Natural killer cell (primary cell): ENCODE data around the gene CGNL1. TPM values are rescaled to one million over a fixed set of nuclear protein-coding genes. Genes with fewer than 3 reads are reported as not detected.

Source experiments
- ATAC-seq, 3 donors: fragments of 150-1000 bp in 2 of 3; fragments of 200-7000 bp in 1 of 3; cut with Tn5 transposase; 1 replicate in 1 of 3; 2 replicates in 2 of 3; pipeline ENCODE4 v1.10.0; 2021; ENCODE audit warnings: mild to moderate bottlenecking in 2 of 3, moderate library complexity in 2 of 3
- DNase-seq, 2 donors: peaks; one replicate each; pipeline versions ENCODE4 v3.0.0 to v3.0.0-alpha.2; 2013 to 2021; ENCODE audit warnings: mixed read lengths in 1 of 2
- H3K27ac ChIP-seq: one replicate; pipeline ENCODE4 v1.5.1; 2013; ENCODE audit warnings: mild to moderate bottlenecking, low read length
- H3K27me3 ChIP-seq: one replicate; pipeline ENCODE4 v1.6.1; 2013; ENCODE audit warnings: low read length; ENCODE audit not compliant: control insufficient read depth, insufficient read depth
- H3K36me3 ChIP-seq: one replicate; pipeline ENCODE4 v1.6.1; 2013; ENCODE audit warnings: low read length; ENCODE audit not compliant: control insufficient read depth, insufficient read depth
- H3K4me1 ChIP-seq: one replicate; pipeline ENCODE4 v1.6.1; 2013; ENCODE audit warnings: low read length; ENCODE audit not compliant: control insufficient read depth, insufficient read depth
- H3K4me3 ChIP-seq: one replicate; pipeline ENCODE4 v1.5.1; 2013; ENCODE audit warnings: low read length
- H3K9me3 ChIP-seq: one replicate; pipeline ENCODE4 v1.6.1; 2013; ENCODE audit warnings: low read length; ENCODE audit not compliant: control insufficient read depth, insufficient read depth
- H3K27ac Mint-ChIP-seq, 2 donors: one replicate each; pipeline ENCODE4 v1.8.0; 2022; ENCODE audit warnings: mild to moderate bottlenecking in 2 of 2, mixed read lengths in 2 of 2, moderate library complexity in 1 of 2
- H3K27me3 Mint-ChIP-seq, 2 donors: one replicate each; pipeline ENCODE4 v1.8.0; 2022; ENCODE audit warnings: low read depth in 2 of 2, mixed read lengths in 2 of 2
- H3K36me3 Mint-ChIP-seq: one replicate; pipeline ENCODE4 v1.8.0; 2022; ENCODE audit warnings: mixed read lengths
- H3K4me1 Mint-ChIP-seq, 2 donors: one replicate each; pipeline ENCODE4 v1.8.0; 2022; ENCODE audit warnings: mixed read lengths in 2 of 2
- H3K4me3 Mint-ChIP-seq: one replicate; pipeline ENCODE4 v1.8.0; 2022; ENCODE audit warnings: mild to moderate bottlenecking, moderate library complexity, mixed read lengths
- H3K9me3 Mint-ChIP-seq, 2 donors: one replicate each; pipeline ENCODE4 v1.8.0; 2022; ENCODE audit warnings: mixed read lengths in 2 of 2
- CTCF ChIP-seq: fragments of 200-600 bp; IDR thresholded peaks from one replicate; pipeline ENCODE4 v1.8.0; 2022; ENCODE audit warnings: antibody characterized with exemption
- WGBS: methylation state at CpG from one replicate; pipeline ENCODE4 v1.1.7; 2013; ENCODE audit warnings: missing lambda C conversion rate; ENCODE audit not compliant: insufficient coverage; 5-methylcytosine and 5-hydroxymethylcytosine counted together
- intact Hi-C: fragments of 100-400 bp; cut with micrococcal nuclease; formaldehyde crosslinking; loops from one replicate; pipeline ENCODE4 v1.14.2; 2022
- total RNA-seq, 4 donors: library from RNA; stranded (reverse); fragments of 120-200 nt in 1 of 4; gene quantifications; one replicate each; pipeline versions ENCODE4 v1.2.3 to v1.2.4, GENCODE V29; 2013 to 2022

Gene CGNL1
- total RNA-seq, 3 donors from 2014 or later (not counting 1 experiment from before 2014, with no cell fraction given): not detected

- Histone ChIP-seq H3K9me3 (no peaks in the 10 kb centered on the region), H3K4me1 (no peaks in the 10 kb centered on the region), H3K36me3 (no peaks in the 10 kb centered on the region), H3K4me3 (no peak overlapping the region), H3K27ac (no peak overlapping the region), H3K27me3 (no peaks in the 10 kb centered on the region)
- no peak for TF ChIP-seq CTCF
- Mint-ChIP-seq H3K36me3 (no peaks in the 10 kb centered on the region), H3K4me3 (no peak overlapping the region), H3K27me3 (peaks cover 14 to 21% of the 10 kb centered on the region in 2 donors), H3K9me3 (no peaks in the 10 kb centered on the region), H3K27ac (no peak overlapping the region), H3K4me1 (no peaks in the 10 kb centered on the region)
- 96% methylated on average over 4 of the region's 4 CpGs for WGBS
- ATAC-seq: no peak
- intact Hi-C loops: no loop called here
- DNase-seq: no peak
These were observed 117.0 kb downstream of the CGNL1 start for GRCh38 chr15:57493351-57493750.

- no peaks in the 10 kb centered on the region for H3K36me3 Mint-ChIP-seq
- Histone ChIP-seq H3K27ac (no peak overlapping the region), H3K27me3 (no peaks in the 10 kb centered on the region), H3K4me3 (no peak overlapping the region), H3K9me3 (no peaks in the 10 kb centered on the region), H3K4me1 (no peaks in the 10 kb centered on the region), H3K36me3 (no peaks in the 10 kb centered on the region)
- no peak overlapping the region for H3K27ac Mint-ChIP-seq
- no peak overlapping the region for H3K4me3 Mint-ChIP-seq
- no peak for TF ChIP-seq CTCF
- no peaks in the 10 kb centered on the region for H3K9me3 Mint-ChIP-seq
- ATAC-seq (no peak), DNase-seq (no peak)
- 88% methylated on average over 4 of the region's 4 CpGs for WGBS
- no peaks in the 10 kb centered on the region for H3K4me1 Mint-ChIP-seq
- peaks cover 14 to 21% of the 10 kb centered on the region in 2 donors for H3K27me3 Mint-ChIP-seq
- intact Hi-C loops: no loop called here
These were observed 118.3 kb downstream of the CGNL1 start for GRCh38 chr15:57494581-57494980.

GRCh38 chr15:57495041-57495440 is 118.7 kb downstream of the CGNL1 start:
- 42% methylated on average over 2 of the region's 2 CpGs for WGBS
- H3K4me3 ChIP-seq: no peak overlapping the region
- H3K27ac Mint-ChIP-seq: no peak overlapping the region
- intact Hi-C loops: no loop called here
- no peaks in the 10 kb centered on the region for H3K36me3 ChIP-seq
- DNase-seq (no peak), ATAC-seq (no peak)
- H3K27me3 ChIP-seq: no peaks in the 10 kb centered on the region
- no peak overlapping the region for H3K4me3 Mint-ChIP-seq
- no peaks in the 10 kb centered on the region for H3K36me3 Mint-ChIP-seq
- no peaks in the 10 kb centered on the region for H3K9me3 Mint-ChIP-seq
- H3K4me1 ChIP-seq: no peaks in the 10 kb centered on the region
- peaks cover 14 to 21% of the 10 kb centered on the region in 2 donors for H3K27me3 Mint-ChIP-seq
- H3K9me3 ChIP-seq: no peaks in the 10 kb centered on the region
- no peak overlapping the region for H3K27ac ChIP-seq
- TF ChIP-seq CTCF: no peak
- no peaks in the 10 kb centered on the region for H3K4me1 Mint-ChIP-seq

GRCh38 chr15:57495554-57496165 is 119.4 kb downstream of the CGNL1 start:
- Histone ChIP-seq H3K27me3 (no peaks in the 10 kb centered on the region), H3K9me3 (no peaks in the 10 kb centered on the region), H3K36me3 (no peaks in the 10 kb centered on the region), H3K4me3 (no peak overlapping the region), H3K27ac (no peak overlapping the region), H3K4me1 (no peaks in the 10 kb centered on the region)
- no peaks in the 10 kb centered on the region for H3K9me3 Mint-ChIP-seq
- intact Hi-C loops: no loop called here
- no peak for TF ChIP-seq CTCF
- no peak overlapping the region for H3K27ac Mint-ChIP-seq
- no peak overlapping the region for H3K4me3 Mint-ChIP-seq
- no peaks in the 10 kb centered on the region for H3K4me1 Mint-ChIP-seq
- ATAC-seq (no peak), DNase-seq (no peak)
- 88% methylated on average over 1 of the region's 2 CpGs for WGBS
- peaks cover 11 to 15% of the 10 kb centered on the region in 2 donors for H3K27me3 Mint-ChIP-seq
- no peaks in the 10 kb centered on the region for H3K36me3 Mint-ChIP-seq
